ENCODE results near the gene AIPL1. TPM values are rescaled to one million over a fixed set of nuclear protein-coding genes. Genes with fewer than 3 reads are reported as not detected.

AIPL1 gene
- total RNA-seq, 1 experiment from 2014 or later, result 0.46 TPM

DNA sequence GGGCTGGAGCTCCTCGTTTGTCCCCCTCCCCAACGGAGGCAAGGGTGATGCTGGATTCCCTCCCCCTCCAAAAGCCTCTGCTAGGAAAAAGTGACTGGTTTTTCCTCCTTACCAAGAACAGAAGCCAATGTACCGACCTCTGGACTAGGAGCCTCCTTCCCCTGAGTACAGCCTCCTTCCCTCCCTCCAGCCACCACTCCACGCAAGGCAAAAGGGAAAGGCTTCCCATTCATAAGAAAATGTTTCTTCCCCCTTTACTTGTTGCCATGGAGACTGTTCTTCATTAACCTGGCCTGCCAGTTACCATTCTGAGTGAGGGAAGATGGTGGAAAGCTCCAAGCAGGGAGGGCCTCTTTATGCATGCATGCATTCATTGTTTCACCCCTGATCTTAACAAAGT, 5.0 kb upstream of the AIPL1 start:
- H3K27me3 Mint-ChIP-seq (ENCODE audit: low read depth), result peaks cover 2% of the 10 kb centered on the region; the same call in 1 of the 2 replicates
- H3K27ac Mint-ChIP-seq, result no peak overlapping the region; the same call in 1 of the 2 replicates
- peaks cover 6% of the 10 kb centered on the region for H3K36me3 Mint-ChIP-seq
- TF ChIP-seq, protein P1, sequence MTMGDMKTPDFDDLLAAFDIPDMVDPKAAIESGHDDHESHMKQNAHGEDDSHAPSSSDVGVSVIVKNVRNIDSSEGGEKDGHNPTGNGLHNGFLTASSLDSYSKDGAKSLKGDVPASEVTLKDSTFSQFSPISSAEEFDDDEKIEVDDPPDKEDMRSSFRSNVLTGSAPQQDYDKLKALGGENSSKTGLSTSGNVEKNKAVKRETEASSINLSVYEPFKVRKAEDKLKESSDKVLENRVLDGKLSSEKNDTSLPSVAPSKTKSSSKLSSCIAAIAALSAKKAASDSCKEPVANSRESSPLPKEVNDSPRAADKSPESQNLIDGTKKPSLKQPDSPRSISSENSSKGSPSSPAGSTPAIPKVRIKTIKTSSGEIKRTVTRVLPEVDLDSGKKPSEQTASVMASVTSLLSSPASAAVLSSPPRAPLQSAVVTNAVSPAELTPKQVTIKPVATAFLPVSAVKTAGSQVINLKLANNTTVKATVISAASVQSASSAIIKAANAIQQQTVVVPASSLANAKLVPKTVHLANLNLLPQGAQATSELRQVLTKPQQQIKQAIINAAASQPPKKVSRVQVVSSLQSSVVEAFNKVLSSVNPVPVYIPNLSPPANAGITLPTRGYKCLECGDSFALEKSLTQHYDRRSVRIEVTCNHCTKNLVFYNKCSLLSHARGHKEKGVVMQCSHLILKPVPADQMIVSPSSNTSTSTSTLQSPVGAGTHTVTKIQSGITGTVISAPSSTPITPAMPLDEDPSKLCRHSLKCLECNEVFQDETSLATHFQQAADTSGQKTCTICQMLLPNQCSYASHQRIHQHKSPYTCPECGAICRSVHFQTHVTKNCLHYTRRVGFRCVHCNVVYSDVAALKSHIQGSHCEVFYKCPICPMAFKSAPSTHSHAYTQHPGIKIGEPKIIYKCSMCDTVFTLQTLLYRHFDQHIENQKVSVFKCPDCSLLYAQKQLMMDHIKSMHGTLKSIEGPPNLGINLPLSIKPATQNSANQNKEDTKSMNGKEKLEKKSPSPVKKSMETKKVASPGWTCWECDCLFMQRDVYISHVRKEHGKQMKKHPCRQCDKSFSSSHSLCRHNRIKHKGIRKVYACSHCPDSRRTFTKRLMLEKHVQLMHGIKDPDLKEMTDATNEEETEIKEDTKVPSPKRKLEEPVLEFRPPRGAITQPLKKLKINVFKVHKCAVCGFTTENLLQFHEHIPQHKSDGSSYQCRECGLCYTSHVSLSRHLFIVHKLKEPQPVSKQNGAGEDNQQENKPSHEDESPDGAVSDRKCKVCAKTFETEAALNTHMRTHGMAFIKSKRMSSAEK (CRISPR knock-in tag; IDR thresholded peaks at IDR 0.05; ENCODE audit: borderline replicate concordance), result no peak
- TF ChIP-seq, protein P2, sequence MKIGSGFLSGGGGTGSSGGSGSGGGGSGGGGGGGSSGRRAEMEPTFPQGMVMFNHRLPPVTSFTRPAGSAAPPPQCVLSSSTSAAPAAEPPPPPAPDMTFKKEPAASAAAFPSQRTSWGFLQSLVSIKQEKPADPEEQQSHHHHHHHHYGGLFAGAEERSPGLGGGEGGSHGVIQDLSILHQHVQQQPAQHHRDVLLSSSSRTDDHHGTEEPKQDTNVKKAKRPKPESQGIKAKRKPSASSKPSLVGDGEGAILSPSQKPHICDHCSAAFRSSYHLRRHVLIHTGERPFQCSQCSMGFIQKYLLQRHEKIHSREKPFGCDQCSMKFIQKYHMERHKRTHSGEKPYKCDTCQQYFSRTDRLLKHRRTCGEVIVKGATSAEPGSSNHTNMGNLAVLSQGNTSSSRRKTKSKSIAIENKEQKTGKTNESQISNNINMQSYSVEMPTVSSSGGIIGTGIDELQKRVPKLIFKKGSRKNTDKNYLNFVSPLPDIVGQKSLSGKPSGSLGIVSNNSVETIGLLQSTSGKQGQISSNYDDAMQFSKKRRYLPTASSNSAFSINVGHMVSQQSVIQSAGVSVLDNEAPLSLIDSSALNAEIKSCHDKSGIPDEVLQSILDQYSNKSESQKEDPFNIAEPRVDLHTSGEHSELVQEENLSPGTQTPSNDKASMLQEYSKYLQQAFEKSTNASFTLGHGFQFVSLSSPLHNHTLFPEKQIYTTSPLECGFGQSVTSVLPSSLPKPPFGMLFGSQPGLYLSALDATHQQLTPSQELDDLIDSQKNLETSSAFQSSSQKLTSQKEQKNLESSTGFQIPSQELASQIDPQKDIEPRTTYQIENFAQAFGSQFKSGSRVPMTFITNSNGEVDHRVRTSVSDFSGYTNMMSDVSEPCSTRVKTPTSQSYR (CRISPR knock-in tag; IDR thresholded peaks at IDR 0.05), result no peak
- no peak for TF ChIP-seq ZNF416 (CRISPR knock-in tag; IDR thresholded peaks at IDR 0.05)
- no peak for TF ChIP-seq FOXP4 (CRISPR knock-in tag; IDR thresholded peaks at IDR 0.05)
- no peak for TF ChIP-seq SMAD4 (CRISPR knock-in tag; IDR thresholded peaks at IDR 0.05)
- no peak for TF ChIP-seq KAT7 (CRISPR knock-in tag; IDR thresholded peaks at IDR 0.05; ENCODE audit: borderline replicate concordance)
- TF ChIP-seq RELA (CRISPR knock-in tag; IDR thresholded peaks at IDR 0.05; ENCODE audit: borderline replicate concordance), result no peak
- TF ChIP-seq, protein P3, sequence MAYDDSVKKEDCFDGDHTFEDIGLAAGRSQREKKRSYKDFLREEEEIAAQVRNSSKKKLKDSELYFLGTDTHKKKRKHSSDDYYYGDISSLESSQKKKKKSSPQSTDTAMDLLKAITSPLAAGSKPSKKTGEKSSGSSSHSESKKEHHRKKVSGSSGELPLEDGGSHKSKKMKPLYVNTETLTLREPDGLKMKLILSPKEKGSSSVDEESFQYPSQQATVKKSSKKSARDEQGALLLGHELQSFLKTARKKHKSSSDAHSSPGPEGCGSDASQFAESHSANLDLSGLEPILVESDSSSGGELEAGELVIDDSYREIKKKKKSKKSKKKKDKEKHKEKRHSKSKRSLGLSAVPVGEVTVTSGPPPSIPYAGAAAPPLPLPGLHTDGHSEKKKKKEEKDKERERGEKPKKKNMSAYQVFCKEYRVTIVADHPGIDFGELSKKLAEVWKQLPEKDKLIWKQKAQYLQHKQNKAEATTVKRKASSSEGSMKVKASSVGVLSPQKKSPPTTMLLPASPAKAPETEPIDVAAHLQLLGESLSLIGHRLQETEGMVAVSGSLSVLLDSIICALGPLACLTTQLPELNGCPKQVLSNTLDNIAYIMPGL (CRISPR knock-in tag; IDR thresholded peaks at IDR 0.05), result no peak
- no peak for TF ChIP-seq IRF1 (CRISPR knock-in tag; IDR thresholded peaks at IDR 0.05)
- TF ChIP-seq, protein P4, sequence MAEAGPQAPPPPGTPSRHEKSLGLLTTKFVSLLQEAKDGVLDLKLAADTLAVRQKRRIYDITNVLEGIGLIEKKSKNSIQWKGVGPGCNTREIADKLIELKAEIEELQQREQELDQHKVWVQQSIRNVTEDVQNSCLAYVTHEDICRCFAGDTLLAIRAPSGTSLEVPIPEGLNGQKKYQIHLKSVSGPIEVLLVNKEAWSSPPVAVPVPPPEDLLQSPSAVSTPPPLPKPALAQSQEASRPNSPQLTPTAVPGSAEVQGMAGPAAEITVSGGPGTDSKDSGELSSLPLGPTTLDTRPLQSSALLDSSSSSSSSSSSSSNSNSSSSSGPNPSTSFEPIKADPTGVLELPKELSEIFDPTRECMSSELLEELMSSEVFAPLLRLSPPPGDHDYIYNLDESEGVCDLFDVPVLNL (CRISPR knock-in tag; IDR thresholded peaks at IDR 0.05; ENCODE audit: borderline replicate concordance, low read depth), result no peak
- TF ChIP-seq, protein P5, sequence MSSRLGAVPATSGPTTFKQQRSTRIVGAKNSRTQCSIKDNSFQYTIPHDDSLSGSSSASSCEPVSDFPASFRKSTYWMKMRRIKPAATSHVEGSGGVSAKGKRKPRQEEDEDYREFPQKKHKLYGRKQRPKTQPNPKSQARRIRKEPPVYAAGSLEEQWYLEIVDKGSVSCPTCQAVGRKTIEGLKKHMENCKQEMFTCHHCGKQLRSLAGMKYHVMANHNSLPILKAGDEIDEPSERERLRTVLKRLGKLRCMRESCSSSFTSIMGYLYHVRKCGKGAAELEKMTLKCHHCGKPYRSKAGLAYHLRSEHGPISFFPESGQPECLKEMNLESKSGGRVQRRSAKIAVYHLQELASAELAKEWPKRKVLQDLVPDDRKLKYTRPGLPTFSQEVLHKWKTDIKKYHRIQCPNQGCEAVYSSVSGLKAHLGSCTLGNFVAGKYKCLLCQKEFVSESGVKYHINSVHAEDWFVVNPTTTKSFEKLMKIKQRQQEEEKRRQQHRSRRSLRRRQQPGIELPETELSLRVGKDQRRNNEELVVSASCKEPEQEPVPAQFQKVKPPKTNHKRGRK (CRISPR knock-in tag; IDR thresholded peaks at IDR 0.05; ENCODE audit: borderline replicate concordance), result no peak
- TF ChIP-seq, protein P6, sequence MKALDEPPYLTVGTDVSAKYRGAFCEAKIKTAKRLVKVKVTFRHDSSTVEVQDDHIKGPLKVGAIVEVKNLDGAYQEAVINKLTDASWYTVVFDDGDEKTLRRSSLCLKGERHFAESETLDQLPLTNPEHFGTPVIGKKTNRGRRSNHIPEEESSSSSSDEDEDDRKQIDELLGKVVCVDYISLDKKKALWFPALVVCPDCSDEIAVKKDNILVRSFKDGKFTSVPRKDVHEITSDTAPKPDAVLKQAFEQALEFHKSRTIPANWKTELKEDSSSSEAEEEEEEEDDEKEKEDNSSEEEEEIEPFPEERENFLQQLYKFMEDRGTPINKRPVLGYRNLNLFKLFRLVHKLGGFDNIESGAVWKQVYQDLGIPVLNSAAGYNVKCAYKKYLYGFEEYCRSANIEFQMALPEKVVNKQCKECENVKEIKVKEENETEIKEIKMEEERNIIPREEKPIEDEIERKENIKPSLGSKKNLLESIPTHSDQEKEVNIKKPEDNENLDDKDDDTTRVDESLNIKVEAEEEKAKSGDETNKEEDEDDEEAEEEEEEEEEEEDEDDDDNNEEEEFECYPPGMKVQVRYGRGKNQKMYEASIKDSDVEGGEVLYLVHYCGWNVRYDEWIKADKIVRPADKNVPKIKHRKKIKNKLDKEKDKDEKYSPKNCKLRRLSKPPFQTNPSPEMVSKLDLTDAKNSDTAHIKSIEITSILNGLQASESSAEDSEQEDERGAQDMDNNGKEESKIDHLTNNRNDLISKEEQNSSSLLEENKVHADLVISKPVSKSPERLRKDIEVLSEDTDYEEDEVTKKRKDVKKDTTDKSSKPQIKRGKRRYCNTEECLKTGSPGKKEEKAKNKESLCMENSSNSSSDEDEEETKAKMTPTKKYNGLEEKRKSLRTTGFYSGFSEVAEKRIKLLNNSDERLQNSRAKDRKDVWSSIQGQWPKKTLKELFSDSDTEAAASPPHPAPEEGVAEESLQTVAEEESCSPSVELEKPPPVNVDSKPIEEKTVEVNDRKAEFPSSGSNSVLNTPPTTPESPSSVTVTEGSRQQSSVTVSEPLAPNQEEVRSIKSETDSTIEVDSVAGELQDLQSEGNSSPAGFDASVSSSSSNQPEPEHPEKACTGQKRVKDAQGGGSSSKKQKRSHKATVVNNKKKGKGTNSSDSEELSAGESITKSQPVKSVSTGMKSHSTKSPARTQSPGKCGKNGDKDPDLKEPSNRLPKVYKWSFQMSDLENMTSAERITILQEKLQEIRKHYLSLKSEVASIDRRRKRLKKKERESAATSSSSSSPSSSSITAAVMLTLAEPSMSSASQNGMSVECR (CRISPR knock-in tag; IDR thresholded peaks at IDR 0.05; ENCODE audit: borderline replicate concordance), result no peak
- no peak for TF ChIP-seq CREB1 (CRISPR knock-in tag; IDR thresholded peaks at IDR 0.05)
- no peak overlapping the region for H3K4me3 Mint-ChIP-seq
- ChIA-PET POLR2A (interaction anchor here (0.5 kb wide), 1 partner anchor 696 kb away, joined by 3 read pairs; no protein-coding TSS in a partner anchor), CTCF (interaction anchor here (1.0 to 1.6 kb wide), 3 partner anchors 33 to 154 kb away, joined by 3 to 6 read pairs (median 3); no protein-coding TSS in a partner anchor)
- no peak for DNase-seq (ENCODE audit: low spot score)
- H3K9me3 Mint-ChIP-seq, result peaks cover 23% of the 10 kb centered on the region
- peaks cover 56% of the 10 kb centered on the region for H3K4me1 Mint-ChIP-seq
- no peak for ATAC-seq

Data from WTC11 (cell line).